Measurements from ENCODE around the gene PEMT.

The PEMT gene

DNA sequence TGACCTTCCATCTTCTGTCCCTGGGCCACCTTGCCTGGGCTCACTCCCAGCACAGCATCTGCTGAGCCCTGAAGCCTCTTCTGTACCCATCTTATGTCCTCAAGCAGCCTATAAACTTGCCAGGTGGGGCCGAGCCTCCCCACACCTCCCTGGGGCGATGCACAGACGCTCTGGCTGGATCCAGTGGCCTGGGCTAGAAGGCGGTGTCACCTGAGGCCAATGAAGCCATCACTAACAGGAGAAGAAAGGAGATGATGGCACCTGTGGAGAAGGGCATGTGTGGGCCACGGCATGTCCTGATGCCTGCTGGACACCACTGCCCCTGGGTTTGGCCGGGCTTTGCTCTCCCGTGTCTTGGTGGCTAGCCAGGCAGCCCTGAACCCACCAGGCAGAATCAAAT lies 45.5 kb downstream of the PEMT start:
- TF ChIP-seq ZNF274 (IDR thresholded peaks at IDR 0.05; ENCODE audit: low read depth, low read length): no peak
- no peak overlapping the region for H3K4me3 ChIP-seq (ENCODE audit: low read length)

DNA sequence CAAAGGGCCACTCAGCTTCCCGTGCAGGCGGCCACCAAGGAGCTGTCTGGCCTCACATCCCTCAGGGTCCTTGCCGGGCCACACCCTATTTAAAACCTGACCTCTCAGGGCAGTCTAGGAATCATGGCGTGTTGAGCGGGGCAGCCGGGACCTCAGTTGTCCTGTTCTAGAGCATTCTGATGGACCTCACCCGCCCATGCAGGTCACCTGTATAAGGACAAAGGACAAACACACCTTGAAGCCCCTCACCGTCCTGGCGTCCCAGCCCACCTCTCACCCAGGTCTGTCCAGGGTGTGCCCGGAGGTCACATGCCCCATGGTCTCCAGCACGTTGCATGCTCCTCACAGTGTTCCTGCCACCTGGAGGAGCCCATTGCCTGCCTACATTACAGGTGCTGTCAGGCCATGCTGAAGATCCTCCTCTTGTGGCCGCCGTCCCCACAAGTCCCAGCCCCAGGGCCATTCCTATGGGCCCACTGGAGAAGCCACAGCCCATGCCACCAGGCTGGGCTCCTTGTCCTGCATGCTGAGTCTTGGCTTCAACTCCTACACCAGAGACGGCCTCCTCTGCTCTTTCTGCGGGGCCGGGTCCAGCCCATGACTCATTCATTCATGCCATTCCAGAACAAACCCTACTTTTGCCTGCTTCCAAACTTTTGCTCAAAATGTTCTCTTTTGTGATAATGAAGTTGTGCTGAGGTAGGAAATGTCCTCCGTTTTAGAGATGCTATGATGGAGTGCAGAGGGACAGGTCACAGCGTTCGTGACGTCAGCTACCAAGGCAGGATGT lies 46.3 kb downstream of the PEMT start:
- TF ChIP-seq ZNF274 (IDR thresholded peaks at IDR 0.05; ENCODE audit: low read depth, low read length): no peak
- no peak overlapping the region for H3K4me3 ChIP-seq (ENCODE audit: low read length)

DNA sequence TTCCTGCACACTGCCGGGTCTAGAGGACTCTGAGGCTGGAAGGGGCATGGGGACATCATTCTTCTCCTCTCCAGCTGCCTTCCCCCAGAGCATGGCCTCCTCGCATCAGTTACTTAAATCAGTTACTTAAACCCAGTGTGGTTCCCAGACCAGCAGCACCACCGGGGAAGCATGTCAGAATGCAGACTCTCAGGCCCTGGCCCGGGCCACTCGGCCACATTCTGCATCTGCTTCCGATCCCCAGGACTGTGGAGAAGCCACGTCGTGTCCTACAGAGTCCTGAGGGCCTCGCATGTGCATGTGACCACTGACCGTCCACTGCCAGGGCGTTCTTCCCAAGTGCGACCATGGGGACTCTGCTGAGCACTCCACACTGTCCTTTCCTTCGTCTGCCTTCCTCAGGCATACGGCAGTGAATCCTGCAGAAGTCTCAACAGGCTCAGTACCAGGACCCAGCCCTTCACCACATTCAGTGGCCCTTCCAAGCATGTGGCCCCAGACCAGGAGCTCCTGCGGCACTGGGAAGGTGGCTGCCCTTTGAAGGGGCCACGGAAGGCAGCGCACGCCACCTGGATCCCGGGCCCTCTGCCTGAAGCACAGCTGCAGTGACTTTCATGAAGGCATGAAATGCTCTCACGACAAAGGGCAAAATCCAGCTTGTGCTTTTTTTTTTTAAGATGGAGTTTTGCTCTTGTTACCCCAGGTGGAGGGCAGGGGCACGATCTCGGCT lies 48.4 kb downstream of the PEMT start:
- no peak for TF ChIP-seq ZNF274 (IDR thresholded peaks at IDR 0.05; ENCODE audit: low read depth, low read length)
- no peak overlapping the region for H3K4me3 ChIP-seq (ENCODE audit: low read length)

DNA sequence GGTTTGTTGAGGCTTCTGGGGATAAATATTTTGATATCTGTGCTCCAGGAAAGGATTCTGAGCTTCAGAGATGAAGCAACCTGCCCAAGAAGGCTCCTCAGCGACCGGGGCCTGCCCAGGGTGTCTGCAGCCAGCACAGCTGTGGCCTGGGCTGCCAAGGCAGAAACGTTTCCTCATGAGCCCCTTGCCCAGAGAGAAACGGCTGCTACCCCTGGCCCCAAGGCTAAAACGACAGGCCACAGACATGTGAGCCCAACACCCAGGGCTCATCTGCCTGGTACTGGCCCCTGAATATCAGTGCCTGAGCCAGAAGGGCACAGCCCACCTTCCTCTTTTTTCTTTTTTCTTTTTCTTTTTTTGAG lies 49.9 kb downstream of the PEMT start:
- H3K4me3 ChIP-seq (ENCODE audit: low read length): no peak overlapping the region
- TF ChIP-seq ZNF274 (IDR thresholded peaks at IDR 0.05; ENCODE audit: low read depth, low read length): no peak

DNA sequence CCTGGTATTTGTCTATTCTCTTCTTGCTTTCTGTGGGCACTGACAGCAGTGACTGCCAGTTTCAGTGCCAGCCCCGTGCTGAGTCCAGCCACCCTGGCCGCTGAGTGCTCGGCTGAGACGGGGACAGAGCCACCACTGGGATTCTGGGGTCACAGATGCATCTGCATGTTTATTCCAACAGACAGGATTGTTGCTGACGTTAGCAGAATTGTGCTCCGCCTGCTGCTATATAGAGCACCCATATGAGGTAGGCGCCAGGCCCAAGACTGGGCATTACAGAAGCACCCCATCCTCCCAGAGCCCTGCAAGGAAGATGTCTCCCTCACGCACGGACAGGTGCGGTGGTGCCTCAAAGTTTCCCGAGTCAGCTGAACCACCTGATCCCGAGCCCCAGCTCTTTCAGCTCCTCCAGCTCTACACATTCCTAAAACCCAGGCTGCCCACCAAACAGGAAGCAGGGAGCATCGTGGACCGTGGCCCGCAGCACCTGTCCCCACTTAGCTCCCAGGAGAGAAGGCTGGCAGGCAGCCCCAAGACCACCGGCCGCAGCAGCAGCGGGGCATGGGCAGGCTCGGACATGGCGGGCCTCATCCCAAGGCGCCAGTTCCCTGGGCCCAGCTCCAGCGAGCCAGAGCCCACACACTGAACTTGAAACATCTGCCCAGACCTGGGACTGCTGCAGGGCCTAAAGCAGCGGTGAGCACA lies 50.4 kb downstream of the PEMT start:
- no peak overlapping the region for H3K4me3 ChIP-seq (ENCODE audit: low read length)
- TF ChIP-seq ZNF274 (IDR thresholded peaks at IDR 0.05; ENCODE audit: low read depth, low read length): no peak

DNA sequence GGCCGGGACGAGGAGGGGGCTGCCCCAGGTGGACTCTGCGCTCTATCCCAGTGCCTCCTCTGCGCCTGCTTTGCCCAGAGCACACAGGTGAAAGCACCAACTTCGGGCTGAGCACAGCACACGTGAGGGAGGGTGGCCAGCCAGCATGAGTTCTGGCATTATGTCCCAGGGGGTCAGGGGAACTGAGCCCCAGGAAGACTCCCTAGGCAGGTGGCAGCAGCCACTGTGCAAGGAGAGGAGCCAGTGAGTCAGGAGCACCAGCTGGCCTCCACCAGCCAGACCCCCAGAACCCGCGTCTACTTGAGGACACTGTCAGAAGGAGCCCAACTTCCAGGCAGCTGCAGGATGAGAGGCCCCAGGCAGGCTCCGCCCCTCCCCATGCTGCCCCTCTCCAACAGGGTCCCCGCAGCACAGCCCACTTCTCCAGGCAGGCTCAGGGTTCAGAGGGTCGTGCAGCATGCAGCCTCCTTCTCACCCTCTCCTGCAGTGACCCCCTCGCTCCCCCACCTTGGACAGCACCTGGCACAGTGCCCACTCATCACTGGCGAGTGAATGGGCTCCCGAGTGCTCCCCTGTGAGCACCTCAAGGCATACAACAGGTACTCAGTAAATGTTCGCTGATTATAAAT lies 51.1 kb downstream of the PEMT start:
- no peak overlapping the region for H3K4me3 ChIP-seq (ENCODE audit: low read length)
- TF ChIP-seq ZNF274 (IDR thresholded peaks at IDR 0.05; ENCODE audit: low read depth, low read length): no peak

DNA sequence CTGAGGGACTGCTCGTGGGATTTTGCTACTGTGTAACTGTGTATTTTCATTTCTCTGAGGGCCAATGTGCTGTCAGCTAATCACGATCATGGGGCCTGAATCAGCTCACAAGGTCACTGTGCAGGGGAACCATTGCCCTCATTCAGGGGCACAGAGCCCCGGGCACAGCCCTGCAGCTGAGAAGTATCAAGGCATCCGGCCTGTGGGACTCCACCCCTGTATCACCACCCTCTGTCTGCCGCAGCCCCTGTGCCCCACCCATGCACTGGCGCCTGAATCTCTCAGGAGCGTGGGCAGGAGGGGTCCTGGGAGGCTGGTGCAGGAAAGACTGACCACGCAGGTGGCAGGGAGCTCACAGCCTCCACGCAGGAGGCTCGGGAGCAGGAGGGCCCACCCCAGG lies 51.9 kb downstream of the PEMT start:
- H3K4me3 ChIP-seq (ENCODE audit: low read length): no peak overlapping the region
- no peak for TF ChIP-seq ZNF274 (IDR thresholded peaks at IDR 0.05; ENCODE audit: low read depth, low read length)

DNA sequence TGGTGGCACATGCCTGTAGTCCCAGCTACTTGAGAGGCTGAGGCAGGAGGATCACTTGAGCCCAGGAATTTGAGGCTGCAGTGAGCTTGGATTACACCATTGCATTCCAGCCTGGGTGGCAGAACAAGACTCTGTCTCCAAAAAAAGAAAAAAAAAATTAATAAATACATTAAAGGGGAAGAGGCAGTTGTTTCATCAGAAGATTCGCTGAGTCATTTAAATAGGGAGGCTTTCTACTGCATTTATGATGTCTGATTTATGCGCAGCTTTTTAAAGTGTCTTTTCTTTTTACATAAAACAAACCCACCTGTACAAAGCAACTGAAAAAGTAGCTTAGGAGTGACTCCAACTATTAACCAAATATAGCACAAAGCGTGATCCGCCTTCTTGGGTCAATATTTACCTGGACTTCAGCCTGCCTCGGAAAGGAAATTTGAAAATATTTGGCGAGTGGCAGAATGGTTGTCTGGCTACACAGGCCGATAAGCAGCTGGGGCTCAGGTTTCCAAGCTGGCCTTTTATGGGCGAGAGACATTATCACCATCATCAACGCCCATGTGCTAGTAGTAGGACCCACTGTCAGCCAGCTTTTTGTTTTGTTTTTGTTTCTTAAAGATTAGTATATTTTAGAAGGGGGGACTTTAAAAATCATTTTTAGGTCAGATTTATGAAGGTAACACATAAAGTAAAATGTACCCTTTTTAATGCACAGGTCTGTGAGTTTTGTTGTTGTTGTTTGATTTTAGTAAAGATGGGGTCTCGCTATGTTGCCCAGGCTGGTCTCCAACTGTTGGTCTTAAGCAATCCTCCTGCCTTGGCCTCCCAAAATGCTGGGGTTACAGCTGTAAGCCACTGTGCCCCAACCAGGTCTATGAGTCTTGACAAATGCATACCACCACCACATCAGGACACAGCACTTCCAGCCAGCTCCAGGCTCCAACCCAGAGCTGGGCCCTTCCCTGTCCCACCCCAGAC lies 52.8 kb downstream of the PEMT start:
- no peak for TF ChIP-seq ZNF274 (IDR thresholded peaks at IDR 0.05; ENCODE audit: low read depth, low read length)
- H3K4me3 ChIP-seq (ENCODE audit: low read length): no peak overlapping the region

DNA sequence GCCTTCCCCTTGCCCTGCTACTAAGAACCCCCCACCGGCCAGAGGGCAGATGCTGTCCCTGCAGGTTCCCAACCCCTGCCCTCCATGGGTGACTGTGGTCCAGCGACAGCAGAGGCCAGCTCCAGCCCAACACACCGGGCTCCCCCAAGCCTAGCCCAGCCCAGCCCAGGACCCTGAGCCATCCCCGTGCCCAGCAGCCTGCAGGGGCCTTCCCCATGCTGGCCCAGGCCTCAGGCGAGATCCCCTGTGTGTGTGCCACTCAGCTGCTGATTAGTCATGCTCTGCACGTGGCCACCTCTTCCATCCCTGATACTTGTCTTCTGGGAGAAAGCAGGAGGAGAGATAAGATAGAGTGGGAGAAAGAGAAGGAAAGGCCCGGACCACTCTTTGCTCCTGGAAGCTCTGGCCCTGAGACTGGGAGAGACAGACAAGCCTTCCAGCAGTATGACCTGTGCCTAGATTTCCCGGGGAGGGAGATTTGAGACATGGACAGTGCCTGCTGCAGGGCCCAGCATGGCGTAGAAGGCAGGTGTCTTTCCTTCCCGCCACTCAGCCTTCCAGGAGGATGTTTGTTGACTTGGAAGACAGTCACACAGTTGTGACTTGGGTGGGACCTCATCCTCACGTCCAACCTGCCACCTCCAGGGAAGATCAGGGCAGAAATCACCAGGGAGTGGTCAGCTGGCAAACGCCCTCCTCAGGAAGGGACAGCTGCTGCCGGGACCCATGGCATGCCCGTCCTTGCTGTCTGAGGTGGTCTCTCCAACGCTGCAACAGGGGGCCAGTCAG lies 54.0 kb downstream of the PEMT start:
- no peak overlapping the region for H3K4me3 ChIP-seq (ENCODE audit: low read length)
- TF ChIP-seq ZNF274 (IDR thresholded peaks at IDR 0.05; ENCODE audit: low read depth, low read length): no peak

DNA sequence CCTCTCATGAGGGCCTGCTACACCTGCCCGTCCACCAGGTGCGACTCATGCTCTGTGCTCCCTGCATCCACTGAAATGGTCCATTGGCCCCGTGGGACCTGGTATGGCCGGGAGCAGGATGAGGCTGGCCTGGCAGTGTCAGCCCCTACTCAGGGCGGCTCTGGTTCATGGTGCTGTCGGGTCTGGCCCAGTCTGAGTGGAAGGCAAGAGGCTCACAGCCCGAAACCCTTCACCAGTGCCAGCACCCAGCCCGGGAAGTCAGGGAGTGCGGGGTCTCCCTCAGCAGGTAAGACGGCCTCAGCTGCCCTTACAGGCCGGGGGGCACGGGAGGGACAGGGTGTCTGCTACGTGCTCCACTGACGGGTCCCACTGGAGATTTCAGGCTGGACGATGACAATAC lies 54.8 kb downstream of the PEMT start:
- TF ChIP-seq ZNF274 (IDR thresholded peaks at IDR 0.05; ENCODE audit: low read depth, low read length): no peak
- H3K4me3 ChIP-seq (ENCODE audit: low read length): no peak overlapping the region

DNA sequence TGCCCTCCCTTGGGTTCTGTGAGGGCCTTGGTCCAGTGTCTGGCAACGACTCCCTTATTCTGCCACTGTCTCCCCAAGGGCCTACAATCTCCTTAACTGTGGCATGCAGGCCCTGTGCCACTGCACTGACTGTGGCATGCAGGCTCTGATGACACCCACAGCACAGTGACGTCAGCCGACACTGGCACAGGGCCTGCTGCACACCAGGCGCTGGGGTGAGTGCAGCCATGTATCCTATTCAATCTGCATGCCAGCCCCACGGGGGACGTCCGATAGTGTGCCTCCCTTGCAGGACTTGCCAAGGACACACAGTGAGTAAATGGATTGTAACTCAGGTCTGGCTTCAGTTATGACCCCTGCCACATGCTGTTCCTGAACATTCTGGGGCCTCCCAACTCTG lies 55.6 kb downstream of the PEMT start:
- TF ChIP-seq ZNF274 (IDR thresholded peaks at IDR 0.05; ENCODE audit: low read depth, low read length): no peak
- H3K4me3 ChIP-seq (ENCODE audit: low read length): no peak overlapping the region

DNA sequence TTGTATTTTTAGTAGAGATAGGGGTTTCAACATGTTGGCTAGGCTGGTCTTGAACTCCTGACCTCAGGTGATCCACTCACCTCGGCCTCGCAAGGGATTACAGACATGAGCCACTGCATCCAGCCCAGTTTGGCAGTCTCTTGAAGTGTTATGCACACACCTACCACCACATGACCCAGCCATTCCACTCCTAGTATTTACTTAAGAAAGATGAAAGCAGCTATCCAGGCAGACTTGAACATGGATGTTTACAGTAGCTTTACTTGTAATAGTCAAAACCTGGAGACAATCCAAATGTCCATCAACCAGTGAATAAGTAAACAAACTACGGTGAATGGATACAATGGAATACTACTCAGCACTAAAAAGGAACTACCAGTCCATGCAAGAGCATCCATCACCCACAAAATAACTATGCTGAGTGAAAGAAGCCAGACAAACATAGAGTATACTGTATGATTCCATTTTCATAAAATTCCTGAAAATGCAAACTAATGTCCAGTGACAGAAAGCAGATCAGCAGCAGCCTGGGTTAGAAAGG lies 57.5 kb downstream of the PEMT start:
- no peak for TF ChIP-seq ZNF274 (IDR thresholded peaks at IDR 0.05; ENCODE audit: low read depth, low read length)
- no peak overlapping the region for H3K4me3 ChIP-seq (ENCODE audit: low read length)

Data from GM08714 (cell line).